Transverse colon (tissue), 4 donors: ENCODE data around the gene ARHGAP12. TPM values are rescaled to one million over a fixed set of nuclear protein-coding genes. Genes with fewer than 3 reads are reported as not detected.

Experiments used
- DNase-seq: peaks from one replicate; pipeline ENCODE4 v3.0.0-alpha.2; 2019
- H3K27ac ChIP-seq, 4 donors: fragments of 200-600 bp; sonication (generic); 2 replicates each; pipeline ENCODE4 v1.5.1; 2016 to 2018; ENCODE audit warnings: inconsistent platforms in 4 of 4
- H3K27me3 ChIP-seq: fragments of 200-600 bp; sonication (generic); 2 replicates; pipeline ENCODE4 v1.5.1; 2017; ENCODE audit warnings: inconsistent platforms
- H3K36me3 ChIP-seq, 4 donors: fragments of 200-600 bp; sonication (generic); 2 replicates each; pipeline ENCODE4 v1.5.1; 2017 to 2019; ENCODE audit warnings: inconsistent platforms in 4 of 4
- H3K4me1 ChIP-seq, 4 donors: fragments of 200-600 bp; sonication (generic); 2 replicates each; pipeline ENCODE4 v1.5.1; 2017 to 2020; ENCODE audit warnings: inconsistent platforms in 4 of 4
- H3K4me3 ChIP-seq, 4 donors: fragments of 200-600 bp; sonication (generic); 1 replicate in 1 of 4; 2 replicates in 3 of 4; pipeline versions ENCODE4 v1.5.1 to v1.6.1; 2017 to 2019; ENCODE audit warnings: inconsistent platforms in 4 of 4
- H3K9me3 ChIP-seq, 2 donors: fragments of 200-600 bp; sonication (generic); 2 replicates each; pipeline ENCODE4 v1.5.1; 2017 to 2019; ENCODE audit warnings: inconsistent platforms in 2 of 2
- EP300 ChIP-seq: sonication (generic); formaldehyde crosslinking; IDR thresholded peaks from one replicate; pipeline ENCODE4 v1.6.1; 2017; ENCODE audit warnings: antibody characterized with exemption, low read depth
- POLR2A ChIP-seq: fragments of 450-650 bp; IDR thresholded peaks from one replicate; pipeline ENCODE4 v1.6.1; 2016; ENCODE audit warnings: antibody characterized with exemption, mild to moderate bottlenecking, moderate library complexity
- POLR2AphosphoS5 ChIP-seq, 3 donors: sonication (generic); formaldehyde crosslinking; IDR thresholded peaks; one replicate each; pipeline ENCODE4 v1.6.1; 2016; ENCODE audit warnings: antibody characterized with exemption in 3 of 3
- WGBS, 2 donors: methylation state at CpG; one replicate each; pipeline ENCODE4 v1.1.5; 2018; ENCODE audit warnings: low coverage in 1 of 2; 5-methylcytosine and 5-hydroxymethylcytosine counted together
- in situ Hi-C, 4 donors: fragments of 200-750 bp; cut with MboI; loops; one replicate each; pipeline versions ENCODE4 v1.15.0 to v1.15.1; 2017; ENCODE audit warnings: low sequenced_read_pairs in 3 of 4, low pct_ligation_motif_present in 1 of 4, low pct_unique_long_range_greater_than_20kb in 1 of 4
- intact Hi-C: fragments of 100-400 bp; cut with DNase I; formaldehyde crosslinking; loops from one replicate; pipeline ENCODE4 v1.15.1; 2023; ENCODE audit warnings: low total_unique reads
- total RNA-seq, 4 donors: library from RNA; depleted of rRNA; stranded (reverse); fragments of >200 nt; gene quantifications; one replicate each; pipeline ENCODE4 v1.1.0, GENCODE V29; 2016
- TF ChIP-seq, protein P1 (sequence below), 5 experiments: fragments of 200-600 bp in 3 of 5; fragments of 450-650 bp in 2 of 5; sonication (generic) in 3 of 5; IDR thresholded peaks; 1 replicate in 2 of 5; 2 replicates in 3 of 5; pipeline ENCODE4 v1.5.1; 2016 to 2017; ENCODE audit warnings: antibody characterized with exemption in 5 of 5, inconsistent platforms in 3 of 5, mild to moderate bottlenecking in 2 of 5, moderate library complexity in 1 of 5

ARHGAP12 gene
- total RNA-seq, 4 donors from 2014 or later, result 19.9 to 60.5 (median 46.1) TPM

DNA sequence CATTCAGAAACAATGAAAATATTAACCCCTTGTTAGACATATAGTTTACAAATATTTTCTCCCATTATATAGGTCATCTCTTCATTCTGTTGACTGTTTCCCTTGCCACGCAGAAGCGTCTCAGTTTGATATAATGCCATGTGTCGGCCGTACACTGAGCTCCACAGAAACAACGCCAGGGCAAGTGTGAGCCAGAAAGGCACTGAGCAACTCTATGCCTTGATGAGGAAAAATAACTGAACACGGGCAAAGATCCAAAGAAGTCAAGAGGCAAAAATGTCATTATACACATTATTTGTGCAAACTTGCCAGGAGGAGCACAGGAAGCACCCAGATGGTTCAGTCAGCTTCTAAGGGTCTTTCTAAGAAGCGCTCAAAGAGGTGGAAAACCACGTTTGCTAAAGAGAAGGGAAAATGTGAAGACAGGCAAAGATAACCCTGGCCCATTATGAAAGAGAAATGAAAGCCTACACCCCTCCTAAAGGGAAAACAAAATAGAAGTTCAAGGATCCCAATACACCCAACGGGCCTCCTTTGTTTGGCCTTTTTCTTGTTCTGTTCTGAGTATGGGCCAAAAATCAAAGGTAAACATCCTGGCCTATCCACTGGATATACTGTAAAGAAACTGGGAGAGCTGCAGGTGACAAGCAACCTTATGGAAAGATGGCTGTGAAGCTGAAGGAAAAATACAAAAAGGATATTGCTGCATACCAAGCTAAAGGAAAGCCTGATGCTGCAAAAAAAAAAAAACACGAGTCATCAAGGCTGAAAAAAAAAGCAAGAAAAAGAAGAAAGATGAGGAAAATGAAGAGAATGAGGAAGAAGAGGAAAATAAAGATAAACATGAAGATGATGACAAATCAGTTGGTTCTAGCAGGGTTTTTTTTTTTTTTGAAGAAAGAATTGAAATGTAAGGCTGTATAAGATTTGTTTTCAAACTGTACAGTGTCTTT, 15.5 kb downstream of the ARHGAP12 start:
- intact Hi-C loops (no loop called here), in situ Hi-C loops (no loop called here)
- no peaks in the 10 kb centered on the region for H3K27me3 ChIP-seq
- peaks cover 6 to 22% (median 14%) of the 10 kb centered on the region in 4 donors for H3K4me1 ChIP-seq
- peaks cover 0 to 2% (median 0%) of the 10 kb centered on the region in 4 donors for H3K36me3 ChIP-seq
- no peak overlapping the region for H3K4me3 ChIP-seq
- H3K9me3 ChIP-seq, result no peaks in the 10 kb centered on the region
- TF ChIP-seq EP300 (no peak), POLR2A (no peak)
- TF ChIP-seq, protein P1, sequence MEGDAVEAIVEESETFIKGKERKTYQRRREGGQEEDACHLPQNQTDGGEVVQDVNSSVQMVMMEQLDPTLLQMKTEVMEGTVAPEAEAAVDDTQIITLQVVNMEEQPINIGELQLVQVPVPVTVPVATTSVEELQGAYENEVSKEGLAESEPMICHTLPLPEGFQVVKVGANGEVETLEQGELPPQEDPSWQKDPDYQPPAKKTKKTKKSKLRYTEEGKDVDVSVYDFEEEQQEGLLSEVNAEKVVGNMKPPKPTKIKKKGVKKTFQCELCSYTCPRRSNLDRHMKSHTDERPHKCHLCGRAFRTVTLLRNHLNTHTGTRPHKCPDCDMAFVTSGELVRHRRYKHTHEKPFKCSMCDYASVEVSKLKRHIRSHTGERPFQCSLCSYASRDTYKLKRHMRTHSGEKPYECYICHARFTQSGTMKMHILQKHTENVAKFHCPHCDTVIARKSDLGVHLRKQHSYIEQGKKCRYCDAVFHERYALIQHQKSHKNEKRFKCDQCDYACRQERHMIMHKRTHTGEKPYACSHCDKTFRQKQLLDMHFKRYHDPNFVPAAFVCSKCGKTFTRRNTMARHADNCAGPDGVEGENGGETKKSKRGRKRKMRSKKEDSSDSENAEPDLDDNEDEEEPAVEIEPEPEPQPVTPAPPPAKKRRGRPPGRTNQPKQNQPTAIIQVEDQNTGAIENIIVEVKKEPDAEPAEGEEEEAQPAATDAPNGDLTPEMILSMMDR (IDR thresholded peaks at IDR 0.05), result no peak
- no peak for DNase-seq
- whole genome bisulfite sequencing, 2 donors, result 62 to 74% methylated on average over 10 of the region's 10 CpGs
- H3K27ac ChIP-seq, result peak overlapping the region in 2 of 4 donors; percentile 10 to 17

DNA sequence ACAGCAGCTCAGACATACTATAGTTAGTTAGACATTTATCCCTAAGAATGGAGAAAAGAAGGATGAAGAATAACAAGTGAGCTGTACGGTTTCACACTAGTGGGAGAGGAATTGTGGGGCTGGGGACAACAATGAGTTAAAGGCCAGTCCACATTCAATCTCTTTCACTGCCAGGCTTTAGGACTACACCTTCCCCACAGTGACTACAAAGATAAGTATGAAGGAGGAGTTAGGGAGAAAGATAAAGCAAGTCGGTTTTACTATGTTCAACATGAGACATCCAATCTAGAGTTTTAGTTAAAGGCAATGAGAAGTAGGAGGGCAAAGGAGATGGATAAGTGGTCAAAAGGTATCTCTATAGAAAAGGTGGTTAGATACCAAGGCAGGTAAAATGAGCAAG, 16.3 kb downstream of the ARHGAP12 start:
- Histone ChIP-seq H3K4me1 (peaks cover 6 to 22% (median 14%) of the 10 kb centered on the region in 4 donors), H3K36me3 (peaks cover 0 to 3% (median 0%) of the 10 kb centered on the region in 4 donors), H3K9me3 (no peaks in the 10 kb centered on the region), H3K27me3 (no peaks in the 10 kb centered on the region), H3K27ac (peak overlapping the region in 1 of 4 donors; percentile 10), H3K4me3 (no peak overlapping the region)
- TF ChIP-seq POLR2A (no peak), POLR2AphosphoS5 (IDR thresholded peaks at IDR 0.05) (no peak), EP300 (no peak)
- TF ChIP-seq, protein P1 (IDR thresholded peaks at IDR 0.05), result no peak
- no peak for DNase-seq
- in situ Hi-C loops, result no loop called here
- 37 to 60% methylated on average over 2 of the region's 2 CpGs for WGBS, 2 donors
- intact Hi-C loops, result no loop called here

DNA sequence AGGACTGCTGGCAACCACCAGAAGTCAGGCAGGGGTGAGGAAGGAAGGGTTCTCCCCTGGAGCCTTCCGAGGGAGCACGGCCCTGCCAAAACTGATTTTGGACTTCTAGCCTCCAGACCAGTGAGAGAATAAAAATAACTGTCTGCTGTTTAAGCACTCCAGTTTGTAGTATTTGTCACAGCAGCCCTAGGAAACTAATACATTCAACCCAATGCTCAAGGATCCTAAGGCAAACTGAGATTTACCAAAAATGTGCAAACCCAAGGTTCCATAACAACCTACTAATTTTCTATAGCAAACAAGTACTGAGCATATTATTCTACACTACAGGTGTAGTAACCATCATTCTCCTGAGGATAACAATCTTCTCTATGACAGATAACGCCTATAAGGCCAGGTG, 18.6 kb downstream of the ARHGAP12 start:
- in situ Hi-C loops (no loop called here), intact Hi-C loops (no loop called here)
- no peak for DNase-seq
- H3K4me1 ChIP-seq, result peaks cover 6 to 22% (median 14%) of the 10 kb centered on the region in 4 donors
- TF ChIP-seq POLR2A (no peak), POLR2AphosphoS5 (IDR thresholded peaks at IDR 0.05) (no peak), EP300 (no peak)
- TF ChIP-seq, protein P1 (IDR thresholded peaks at IDR 0.05), result no peak
- no peak overlapping the region for H3K4me3 ChIP-seq
- no peak overlapping the region for H3K27ac ChIP-seq
- no peaks in the 10 kb centered on the region for H3K9me3 ChIP-seq
- H3K36me3 ChIP-seq, result peaks cover 0 to 7% (median 0%) of the 10 kb centered on the region in 4 donors
- WGBS, 2 donors, result 94 to 95% methylated on average over 3 of the region's 3 CpGs
- H3K27me3 ChIP-seq, result no peaks in the 10 kb centered on the region

DNA sequence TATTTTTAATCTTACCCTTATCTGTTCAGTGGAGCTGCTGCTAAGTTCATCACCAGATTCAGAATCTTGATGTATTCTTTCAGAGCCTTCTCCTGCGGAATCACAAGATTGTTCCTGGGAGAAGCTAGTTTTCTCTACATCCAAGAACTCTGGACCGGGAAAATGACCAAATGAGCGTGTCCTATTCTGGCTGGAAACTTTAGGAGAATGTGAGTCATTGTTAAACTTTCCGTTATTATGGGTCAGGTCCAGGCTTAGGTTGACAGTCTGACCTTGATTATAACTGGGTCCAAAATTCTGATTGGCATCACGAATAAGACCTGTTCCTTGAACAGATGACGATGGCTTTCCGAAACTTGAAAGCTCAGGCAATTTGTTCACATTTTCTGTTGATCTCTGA, 20.5 kb downstream of the ARHGAP12 start:
- H3K27ac ChIP-seq, result no peak overlapping the region

More for the DNA sequence above, 20.5 kb downstream of the ARHGAP12 start:
- Histone ChIP-seq H3K36me3 (peaks cover 0 to 7% (median 0%) of the 10 kb centered on the region in 4 donors), H3K9me3 (no peaks in the 10 kb centered on the region), H3K27me3 (no peaks in the 10 kb centered on the region), H3K4me3 (no peak overlapping the region), H3K4me1 (peaks cover 3 to 10% (median 7%) of the 10 kb centered on the region in 4 donors)
- in situ Hi-C loops (no loop called here), intact Hi-C loops (no loop called here)
- TF ChIP-seq POLR2AphosphoS5 (IDR thresholded peaks at IDR 0.05), result no peak
- TF ChIP-seq, protein P1 (IDR thresholded peaks at IDR 0.05), result no peak
- TF ChIP-seq EP300, result no peak
- no peak for TF ChIP-seq POLR2A
- DNase-seq, result no peak
- WGBS, 2 donors, result 65 to 87% methylated on average over 3 to 7 of the region's 7 CpGs
